Thoracic aorta endothelial cell (primary cell): ENCODE results near the gene ODAPH. TPM values are rescaled to one million over a fixed set of nuclear protein-coding genes. Genes with fewer than 3 reads are reported as not detected.

Experiments
- total RNA-seq: library from RNA; depleted of rRNA; stranded (reverse); fragments of >200 nt; gene quantifications from 2 replicates; pipeline ENCODE4 v1.2.3, GENCODE V29; 2012

ODAPH gene, protein sequence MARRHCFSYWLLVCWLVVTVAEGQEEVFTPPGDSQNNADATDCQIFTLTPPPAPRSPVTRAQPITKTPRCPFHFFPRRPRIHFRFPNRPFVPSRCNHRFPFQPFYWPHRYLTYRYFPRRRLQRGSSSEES
- total RNA-seq = not detected in 2 replicates

DNA sequence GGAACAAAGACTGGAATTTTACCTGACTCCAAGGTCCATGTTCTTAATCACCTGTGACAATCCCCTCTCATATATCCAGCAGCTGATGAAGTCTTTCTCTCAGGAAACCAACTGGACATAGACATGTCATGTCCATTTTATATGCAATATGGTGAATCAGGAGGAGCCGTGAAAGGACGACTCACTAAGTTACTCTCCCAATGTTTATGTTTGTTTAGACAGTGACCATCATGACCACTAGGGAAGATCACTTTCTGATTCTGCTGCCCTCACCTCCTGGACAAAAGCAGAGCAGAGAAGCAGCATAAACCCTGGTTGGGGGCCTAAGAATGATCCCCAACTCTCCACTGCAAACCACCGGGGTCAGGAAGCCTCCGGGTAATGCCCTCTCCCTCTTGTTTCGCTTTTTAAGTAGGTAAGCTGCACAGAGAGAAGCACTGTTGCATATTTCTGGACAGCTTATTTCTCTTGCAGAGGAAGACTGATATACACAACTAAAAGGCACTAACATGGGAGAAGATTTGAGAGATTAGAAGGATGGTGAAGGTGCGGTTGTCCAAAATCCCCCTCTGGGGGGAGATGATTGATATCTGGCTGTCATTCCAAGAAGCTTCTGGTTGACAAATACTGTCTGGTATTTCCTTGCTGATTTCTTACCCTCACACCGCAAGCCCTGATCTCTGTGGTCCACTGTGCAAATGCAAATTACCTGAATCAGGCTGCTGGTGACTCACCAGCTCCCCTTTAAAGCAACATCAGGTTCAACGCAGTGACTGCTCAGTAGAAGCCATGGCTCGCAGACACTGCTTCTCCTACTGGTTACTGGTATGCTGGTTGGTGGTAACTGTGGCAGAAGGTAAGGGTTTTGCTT is at the start of gene ODAPH:
TSS of gene ODAPH (plus strand) at position 773 of the 871 bp plus-strand sequence. CDS start at position 790, 17 bp downstream.

DNA sequence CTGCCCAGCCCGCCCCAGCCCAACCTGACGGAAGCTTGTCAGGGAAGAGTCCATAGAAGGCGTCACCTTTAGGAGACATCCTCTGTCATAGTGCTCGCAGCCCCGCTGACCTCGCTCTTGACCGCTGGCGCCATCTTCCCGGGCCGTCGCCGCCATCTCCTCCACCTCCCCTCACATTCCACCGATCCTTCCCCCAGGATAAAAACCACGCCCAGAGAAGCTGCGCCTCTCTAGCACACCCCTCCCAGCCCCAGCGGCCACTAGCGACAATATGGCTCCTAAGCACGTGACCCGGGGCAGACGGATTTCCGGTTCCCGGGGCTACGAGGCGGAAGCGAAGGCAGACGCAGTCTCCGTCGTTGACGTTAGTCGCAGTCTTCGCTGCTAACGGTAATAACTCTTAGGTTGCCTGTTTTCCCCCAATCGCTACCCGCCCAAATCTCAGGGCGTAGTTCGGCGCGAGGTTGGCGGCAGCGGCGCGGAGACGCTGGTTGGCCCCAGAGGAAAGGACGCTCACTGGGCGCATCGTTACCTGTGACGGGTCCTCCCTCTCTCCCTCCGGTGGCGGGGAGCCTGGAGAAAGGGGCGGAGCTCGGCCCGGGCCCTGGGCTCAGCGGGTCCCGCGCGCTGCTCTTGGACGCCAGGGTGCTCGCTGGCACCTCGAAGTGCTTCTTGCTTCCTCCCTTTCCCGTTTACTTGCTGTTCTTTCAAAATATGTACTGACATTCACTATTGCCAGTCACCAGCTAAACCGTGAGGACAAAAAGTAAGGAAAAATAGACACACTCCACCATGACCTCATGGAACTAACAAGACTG is 41.5 kb upstream of the ODAPH start, which contains the start of the genes RCHY1 and THAP6:
TSS of gene RCHY1 (minus strand) at position 273 of the 818 bp plus-strand sequence. CDS start at position 156, 117 bp downstream.
TSS of gene THAP6 (plus strand) at position 343 of the 818 bp plus-strand sequence. CDS start 980 bp downstream, outside the sequence.

Other genes starting within 250 kb of the ODAPH start
- 39.2 and 53.3 TPM in 2 replicates for gene RCHY1, start 41.7 kb upstream of the ODAPH start, total RNA-seq
- 10.4 and 11.6 TPM in 2 replicates for gene THAP6, start 41.6 kb upstream of the ODAPH start, total RNA-seq
- 0.65 and 0.80 TPM in 2 replicates for gene CDKL2, start 74.5 kb downstream of the ODAPH start, total RNA-seq
- gene G3BP2, start 117.3 kb downstream of the ODAPH start, total RNA-seq = 300 and 338 TPM in 2 replicates
- gene USO1, start 168.5 kb downstream of the ODAPH start, total RNA-seq = 117 and 121 TPM in 2 replicates